PC-9 (cell line): ENCODE measurements around the gene FRRS1. TPM values are rescaled to one million over a fixed set of nuclear protein-coding genes. Genes with fewer than 3 reads are reported as not detected.

Experiments used
- BruUV-seq: library from RNA; stranded (reverse); fragments of 400-500 nt; replicated peaks from 2 replicates; lab custom pipeline; 2021; lab: Mats Ljungman, UMichigan
- CTCF ChIA-PET: fragments of 300-600 bp; sonication (Branson Sonifier 250); formaldehyde crosslinking; loops from one replicate; lab custom pipeline; 2022; ENCODE audit warnings: antibody characterized with exemption; lab: Charles Lee
- POLR2A ChIA-PET: fragments of 300-600 bp; sonication (Branson Sonifier 250); formaldehyde crosslinking; loops from one replicate; lab custom pipeline; 2022; ENCODE audit warnings: antibody characterized with exemption; ENCODE audit not compliant: unreplicated experiment; lab: Charles Lee
- DNase-seq, 2 experiments: peaks; one replicate each; pipeline versions ENCODE4 v3.0.0 to v3.0.0-alpha.2; 2015 to 2022; ENCODE audit warnings: mixed read lengths in 1 of 2
- H2AFZ ChIP-seq: fragments of 200-600 bp; sonication (generic); 2 replicates; pipeline ENCODE4 v1.8.1; 2017; ENCODE audit warnings: antibody characterized with exemption
- H3F3A ChIP-seq: fragments of 200-600 bp; sonication (generic); 2 replicates; pipeline ENCODE4 v1.8.1; 2017; ENCODE audit warnings: antibody characterized with exemption, mild to moderate bottlenecking, low read depth; ENCODE audit not compliant: insufficient read depth
- H3K27ac ChIP-seq: fragments of 200-600 bp; sonication (generic); 2 replicates; pipeline ENCODE4 v1.6.1; 2016; ENCODE audit warnings: mixed run types
- H3K27me3 ChIP-seq: fragments of 200-600 bp; sonication (generic); 2 replicates; pipeline ENCODE4 v1.6.1; 2016; ENCODE audit warnings: low read depth, mixed run types; ENCODE audit not compliant: insufficient read depth
- H3K36me3 ChIP-seq: fragments of 200-600 bp; sonication (generic); 2 replicates; pipeline ENCODE4 v1.6.1; 2016; ENCODE audit warnings: low read depth, mixed run types
- H3K4me1 ChIP-seq: fragments of 200-600 bp; sonication (generic); replicated peaks from 2 replicates; pipeline ENCODE4 v1.6.1; 2016; ENCODE audit warnings: mixed run types; ENCODE audit not compliant: insufficient read depth
- H3K4me2 ChIP-seq: fragments of 200-600 bp; sonication (generic); 2 replicates; pipeline ENCODE4 v1.6.1; 2017; ENCODE audit warnings: mixed run types
- H3K4me3 ChIP-seq: fragments of 200-600 bp; sonication (generic); 2 replicates; pipeline ENCODE4 v1.6.1; 2016; ENCODE audit warnings: mixed run types
- H3K79me2 ChIP-seq: fragments of 200-600 bp; sonication (generic); 2 replicates; pipeline ENCODE4 v1.6.1; 2017; ENCODE audit warnings: low read depth, mixed run types
- H3K9me2 ChIP-seq: fragments of 200-600 bp; sonication (generic); 2 replicates; pipeline ENCODE4 v1.8.1; 2017; ENCODE audit warnings: mild to moderate bottlenecking; ENCODE audit not compliant: insufficient read depth
- H3K9me3 ChIP-seq: fragments of 200-600 bp; sonication (generic); 2 replicates; pipeline ENCODE4 v1.8.1; 2016; ENCODE audit warnings: low read depth; ENCODE audit not compliant: insufficient read depth
- H4K20me1 ChIP-seq: fragments of 200-600 bp; sonication (generic); 2 replicates; pipeline ENCODE4 v1.8.1; 2017; ENCODE audit not compliant: insufficient read depth
- EZH2 ChIP-seq: fragments of 200-600 bp; sonication (generic); IDR thresholded peaks from 2 replicates; pipeline ENCODE4 v1.8.0; 2017; ENCODE audit warnings: antibody characterized with exemption, low read depth
- intact Hi-C: fragments of 100-400 bp; cut with micrococcal nuclease; formaldehyde crosslinking; loops from one replicate; pipeline ENCODE4 v1.10.0; 2022; ENCODE audit not compliant: unreplicated experiment
- total RNA-seq: library from RNA; stranded (reverse); gene quantifications from 2 replicates; pipeline ENCODE4 v1.2.3, GENCODE V29; 2021
- TF ChIP-seq, protein P1 (sequence below): fragments of 200-600 bp; sonication (generic); conservative IDR thresholded peaks from 2 replicates; pipeline ENCODE4 v1.6.1; 2017; ENCODE audit warnings: mixed run types, antibody characterized with exemption, mild to moderate bottlenecking, moderate library complexity

FRRS1 gene
- total RNA-seq, 1 experiment from 2014 or later, result 7.3 TPM

DNA sequence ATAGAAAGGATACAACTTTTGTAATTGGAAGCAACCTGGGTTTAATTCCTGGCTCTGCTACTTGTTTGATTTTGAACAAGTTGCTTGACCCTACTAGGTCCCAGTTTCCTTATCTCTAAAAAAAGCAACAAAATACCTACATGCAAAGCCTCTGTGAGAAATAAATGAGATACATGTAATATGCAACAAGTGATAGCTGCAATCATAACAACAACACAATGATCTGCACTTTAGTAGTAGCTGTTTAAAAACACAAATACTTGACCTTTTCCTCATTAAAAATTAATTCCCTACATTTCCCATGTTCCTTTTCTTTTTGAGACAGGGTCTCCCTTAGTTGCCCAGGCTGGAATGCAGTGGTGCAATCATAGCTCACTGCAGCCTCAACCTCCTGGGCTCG lies 40.0 kb downstream of the FRRS1 start:
- no peaks in the 10 kb centered on the region for H3K27me3 ChIP-seq
- intact Hi-C loops, result no loop called here
- POLR2A ChIA-PET, result no interaction called here

DNA sequence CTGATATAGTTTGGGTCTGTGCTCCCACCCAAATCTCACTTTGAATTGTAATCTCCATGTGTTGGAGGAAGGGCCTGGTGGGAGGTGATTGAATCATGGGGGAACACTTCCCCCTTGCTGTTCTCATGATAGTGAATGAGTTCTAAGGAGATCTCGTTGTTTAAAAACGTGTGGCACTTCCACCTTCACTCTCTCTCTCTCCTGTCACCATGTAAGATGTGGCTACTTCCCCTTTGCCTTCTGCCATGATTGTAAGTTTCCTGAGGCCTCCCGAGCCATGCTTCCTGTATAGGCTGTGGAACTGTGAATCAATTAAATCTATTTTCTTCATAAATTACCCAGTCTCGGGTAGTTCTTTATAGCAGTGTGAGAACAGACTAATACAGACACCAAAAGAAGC lies 40.4 kb downstream of the FRRS1 start:
- Histone ChIP-seq H3K4me1 (no peaks in the 10 kb centered on the region), H3K36me3 (no peaks in the 10 kb centered on the region), H3F3A (no peaks in the 10 kb centered on the region), H3K9me3 (no peaks in the 10 kb centered on the region), H3K4me2 (no peak overlapping the region), H3K4me3 (no peak overlapping the region), H4K20me1 (no peaks in the 10 kb centered on the region), H3K9me2 (peaks cover 11% of the 10 kb centered on the region; the same call in 1 of the 2 replicates), H2AFZ (no peak overlapping the region), H3K27ac (no peak overlapping the region), H3K79me2 (no peaks in the 10 kb centered on the region), H3K27me3 (no peaks in the 10 kb centered on the region)
- ChIA-PET POLR2A (no interaction called here), CTCF (no interaction called here)
- TF ChIP-seq EZH2, result no peak
- TF ChIP-seq, protein P1, sequence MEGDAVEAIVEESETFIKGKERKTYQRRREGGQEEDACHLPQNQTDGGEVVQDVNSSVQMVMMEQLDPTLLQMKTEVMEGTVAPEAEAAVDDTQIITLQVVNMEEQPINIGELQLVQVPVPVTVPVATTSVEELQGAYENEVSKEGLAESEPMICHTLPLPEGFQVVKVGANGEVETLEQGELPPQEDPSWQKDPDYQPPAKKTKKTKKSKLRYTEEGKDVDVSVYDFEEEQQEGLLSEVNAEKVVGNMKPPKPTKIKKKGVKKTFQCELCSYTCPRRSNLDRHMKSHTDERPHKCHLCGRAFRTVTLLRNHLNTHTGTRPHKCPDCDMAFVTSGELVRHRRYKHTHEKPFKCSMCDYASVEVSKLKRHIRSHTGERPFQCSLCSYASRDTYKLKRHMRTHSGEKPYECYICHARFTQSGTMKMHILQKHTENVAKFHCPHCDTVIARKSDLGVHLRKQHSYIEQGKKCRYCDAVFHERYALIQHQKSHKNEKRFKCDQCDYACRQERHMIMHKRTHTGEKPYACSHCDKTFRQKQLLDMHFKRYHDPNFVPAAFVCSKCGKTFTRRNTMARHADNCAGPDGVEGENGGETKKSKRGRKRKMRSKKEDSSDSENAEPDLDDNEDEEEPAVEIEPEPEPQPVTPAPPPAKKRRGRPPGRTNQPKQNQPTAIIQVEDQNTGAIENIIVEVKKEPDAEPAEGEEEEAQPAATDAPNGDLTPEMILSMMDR, result no peak
- no TSS peak for BruUV-seq
- no peak for DNase-seq
- intact Hi-C loops, result no loop called here

More for the DNA sequence above, 40.0 kb downstream of the FRRS1 start:
- TF ChIP-seq, protein P1, result no peak
- no peak for TF ChIP-seq EZH2
- no peak overlapping the region for H2AFZ ChIP-seq
- no peak overlapping the region for H3K4me3 ChIP-seq
- no peaks in the 10 kb centered on the region for H4K20me1 ChIP-seq
- DNase-seq, result no peak
- no peaks in the 10 kb centered on the region for H3K36me3 ChIP-seq
- no peak overlapping the region for H3K27ac ChIP-seq
- H3K4me2 ChIP-seq, result no peak overlapping the region
- BruUV-seq, result no TSS peak
- peaks cover 11% of the 10 kb centered on the region; the same call in 1 of the 2 replicates for H3K9me2 ChIP-seq
- no peaks in the 10 kb centered on the region for H3K4me1 ChIP-seq
- H3K79me2 ChIP-seq, result no peaks in the 10 kb centered on the region
- H3K9me3 ChIP-seq, result no peaks in the 10 kb centered on the region
- no peaks in the 10 kb centered on the region for H3F3A ChIP-seq
- CTCF ChIA-PET, result no interaction called here

- H2AFZ ChIP-seq, result no peak overlapping the region
- H3K9me2 ChIP-seq, result peaks cover 11% of the 10 kb centered on the region; the same call in 1 of the 2 replicates
- H3K9me3 ChIP-seq, result no peaks in the 10 kb centered on the region
- ChIA-PET CTCF (no interaction called here), POLR2A (no interaction called here)
- no peak overlapping the region for H3K4me3 ChIP-seq
- H3K36me3 ChIP-seq, result no peaks in the 10 kb centered on the region
- no peaks in the 10 kb centered on the region for H3K79me2 ChIP-seq
- no peak overlapping the region for H3K4me2 ChIP-seq
- no peaks in the 10 kb centered on the region for H3K27me3 ChIP-seq
- no TSS peak for BruUV-seq
- H4K20me1 ChIP-seq, result no peaks in the 10 kb centered on the region
- no peaks in the 10 kb centered on the region for H3K4me1 ChIP-seq
- no peak for DNase-seq
- intact Hi-C loops, result no loop called here
- TF ChIP-seq EZH2, result no peak
- TF ChIP-seq, protein P1, result no peak
- H3F3A ChIP-seq, result no peaks in the 10 kb centered on the region
- no peak overlapping the region for H3K27ac ChIP-seq
These were observed 43.2 kb downstream of the FRRS1 start for GRCh38 chr1:99723251-99723650.
